Aorta (tissue), 5 donors: ENCODE results near the gene EPHB2. TPM values are rescaled to one million over a fixed set of nuclear protein-coding genes. Genes with fewer than 3 reads are reported as not detected.
"Not testable (repeated sequence)": the region's sequence is repeated elsewhere in the genome, so short reads cannot be mapped to it uniquely, and the experiment has no call there.

Experiments used
- ATAC-seq: fragments of 200-7000 bp; cut with Tn5 transposase; one replicate; pipeline ENCODE4 v1.9.1; 2022; ENCODE audit warnings: moderate library complexity; ENCODE audit not compliant: low FRiP score
- DNase-seq, 2 donors: peaks; one replicate each; pipeline ENCODE4 v3.0.0-alpha.2; 2020
- H3K27ac ChIP-seq, 2 donors: one replicate each; pipeline ENCODE4 v1.5.1; 2013; ENCODE audit warnings: low read length in 2 of 2, mild to moderate bottlenecking in 2 of 2, moderate library complexity in 2 of 2, control low read depth in 1 of 2, inconsistent platforms in 1 of 2, low read depth in 1 of 2
- H3K27me3 ChIP-seq, 2 donors: one replicate each; pipeline ENCODE4 v1.6.1; 2013; ENCODE audit warnings: control low read depth in 1 of 2, low read length in 1 of 2, mild to moderate bottlenecking in 1 of 2, moderate library complexity in 1 of 2; ENCODE audit not compliant: insufficient read depth in 2 of 2, control insufficient read depth in 1 of 2
- H3K36me3 ChIP-seq, 2 donors: one replicate each; pipeline ENCODE4 v1.6.1; 2013; ENCODE audit warnings: control low read depth in 1 of 2, low read length in 1 of 2, mild to moderate bottlenecking in 1 of 2; ENCODE audit not compliant: insufficient read depth in 2 of 2, control insufficient read depth in 1 of 2
- H3K4me1 ChIP-seq, 2 donors: one replicate each; pipeline ENCODE4 v1.6.1; 2013; ENCODE audit warnings: low read length in 2 of 2, control low read depth in 1 of 2, mild to moderate bottlenecking in 1 of 2, moderate library complexity in 1 of 2; ENCODE audit not compliant: insufficient read depth in 2 of 2, control insufficient read depth in 1 of 2
- H3K4me3 ChIP-seq, 2 donors: one replicate each; pipeline ENCODE4 v1.5.1; 2013; ENCODE audit warnings: low read length in 2 of 2, control low read depth in 1 of 2, mild to moderate bottlenecking in 1 of 2
- H3K9me3 ChIP-seq: one replicate; pipeline ENCODE4 v1.6.1; 2013; ENCODE audit warnings: mild to moderate bottlenecking, low read length; ENCODE audit not compliant: control insufficient read depth
- WGBS, 2 donors: extraction: QIAGEN DNeasy Blood & Tissue Kit; methylation state at CpG; one replicate each; pipeline ENCODE4 v1.1.7; 2013; 5-methylcytosine and 5-hydroxymethylcytosine counted together
- intact Hi-C, 2 donors: fragments of 100-400 bp; cut with DNase I; formaldehyde crosslinking; loops; one replicate each; pipeline versions ENCODE4 v1.14.2 to v1.15.0; 2022
- polyA plus RNA-seq, 2 donors: library from polyadenylated mRNA; stranded (reverse); fragments of 200-250 nt; gene quantifications; one replicate each; pipeline ENCODE4 v1.2.3, GENCODE V29; 2013
- total RNA-seq, 2 donors: library from RNA; stranded (reverse); fragmentation: NEBNext Ultra II Directional; extraction: Animal tissue kit (Norgen Biotek cat#: 25700); gene quantifications; one replicate each; pipeline ENCODE4 v1.2.1, GENCODE V29; 2021
- donor health status: healthy with polysubstance abuse.
- donor health status: Bipolar disorder and iron deficiency.
- donor health status: DM: no; HTN: no; CAD: no.
- donor health status: DM: no; HTN: no; CAD: no.
- donor health status: DM: yes; HTN: yes; CAD: no.

Gene EPHB2
- total and polyA plus RNA-seq, 4 donors = 0.87 to 16.6 (median 3.2) TPM

- WGBS, 2 donors = 18 to 21% methylated on average over 17 of the region's 17 CpGs
- DNase-seq (peak in 1 of 2 donors; percentile 67), ATAC-seq (no peak)
- intact Hi-C loops = no loop called here
- Histone ChIP-seq H3K4me1 (no peaks in the 10 kb centered on the region), H3K27ac (no peak overlapping the region), H3K27me3 (no peaks in the 10 kb centered on the region), H3K4me3 (no peak overlapping the region), H3K9me3 (no peaks in the 10 kb centered on the region), H3K36me3 (no peaks in the 10 kb centered on the region)
These were observed 36.9 kb upstream of the EPHB2 start for GRCh38 chr1:22673486-22674409.

GRCh38 chr1:22674410-22674749 is 36.3 kb upstream of the EPHB2 start:
- Histone ChIP-seq H3K4me3 (no peak overlapping the region), H3K27me3 (no peaks in the 10 kb centered on the region), H3K4me1 (no peaks in the 10 kb centered on the region), H3K9me3 (no peaks in the 10 kb centered on the region), H3K27ac (no peak overlapping the region), H3K36me3 (no peaks in the 10 kb centered on the region)
- DNase-seq = no peak
- no peak for ATAC-seq
- 59 to 70% methylated on average over 1 of the region's 1 CpG for WGBS, 2 donors
- intact Hi-C loops = no loop called here

GRCh38 chr1:22676151-22676550 is 34.5 kb upstream of the EPHB2 start:
- H3K4me3 ChIP-seq, H3K4me1 ChIP-seq, DNase-seq, ATAC-seq, H3K27me3 ChIP-seq, H3K36me3 ChIP-seq, intact Hi-C loops, H3K27ac ChIP-seq, H3K9me3 ChIP-seq: not testable (repeated sequence)
- 94% methylated on average over 15 of the region's 15 CpGs for WGBS, 2 donors

GRCh38 chr1:22676916-22677583 is 33.6 kb upstream of the EPHB2 start:
- H3K36me3 ChIP-seq = no peaks in the 10 kb centered on the region
- no peaks in the 10 kb centered on the region for H3K4me1 ChIP-seq
- no peak overlapping the region for H3K27ac ChIP-seq
- intact Hi-C loops = no loop called here
- H3K4me3 ChIP-seq = no peak overlapping the region
- H3K27me3 ChIP-seq = no peaks in the 10 kb centered on the region
- 70 to 72% methylated on average over 31 to 37 of the region's 37 CpGs for WGBS, 2 donors
- ATAC-seq = no peak
- no peaks in the 10 kb centered on the region for H3K9me3 ChIP-seq
- DNase-seq = no peak

- intact Hi-C loops = no loop called here
- Histone ChIP-seq H3K27ac (no peak overlapping the region), H3K4me1 (no peaks in the 10 kb centered on the region), H3K9me3 (no peaks in the 10 kb centered on the region), H3K36me3 (no peaks in the 10 kb centered on the region), H3K27me3 (no peaks in the 10 kb centered on the region), H3K4me3 (no peak overlapping the region)
- ATAC-seq = no peak
- DNase-seq = no peak
- WGBS, 2 donors = 86 to 88% methylated on average over 13 of the region's 13 CpGs
These were observed 32.4 kb upstream of the EPHB2 start for GRCh38 chr1:22677931-22678896.

- DNase-seq (no peak), ATAC-seq (no peak)
- H3K4me1 ChIP-seq = no peaks in the 10 kb centered on the region
- no peaks in the 10 kb centered on the region for H3K27me3 ChIP-seq
- no peaks in the 10 kb centered on the region for H3K36me3 ChIP-seq
- 80 to 82% methylated on average over 9 of the region's 9 CpGs for WGBS, 2 donors
- no peak overlapping the region for H3K27ac ChIP-seq
- H3K9me3 ChIP-seq = no peaks in the 10 kb centered on the region
- no peak overlapping the region for H3K4me3 ChIP-seq
- intact Hi-C loops = no loop called here
These were observed 29.9 kb upstream of the EPHB2 start for GRCh38 chr1:22680726-22681125.

GRCh38 chr1:22681556-22682276 is 28.9 kb upstream of the EPHB2 start:
- DNase-seq (no peak), ATAC-seq (no peak)
- no peaks in the 10 kb centered on the region for H3K9me3 ChIP-seq
- no peaks in the 10 kb centered on the region for H3K36me3 ChIP-seq
- intact Hi-C loops = no loop called here
- H3K4me3 ChIP-seq = no peak overlapping the region
- H3K4me1 ChIP-seq = no peaks in the 10 kb centered on the region
- WGBS, 2 donors = 79 to 82% methylated on average over 15 of the region's 15 CpGs
- H3K27me3 ChIP-seq = no peaks in the 10 kb centered on the region
- H3K27ac ChIP-seq = no peak overlapping the region

- ATAC-seq = no peak
- 88 to 90% methylated on average over 1 of the region's 1 CpG for WGBS, 2 donors
These were observed 27.1 kb upstream of the EPHB2 start for GRCh38 chr1:22683547-22683946.

More at GRCh38 chr1:22683547-22683946, 27.1 kb upstream of the EPHB2 start:
- Histone ChIP-seq H3K4me1 (no peaks in the 10 kb centered on the region), H3K4me3 (no peak overlapping the region), H3K9me3 (no peaks in the 10 kb centered on the region), H3K27ac (no peak overlapping the region), H3K27me3 (no peaks in the 10 kb centered on the region), H3K36me3 (no peaks in the 10 kb centered on the region)
- DNase-seq = no peak
- intact Hi-C loops = no loop called here
